IPS-15b (cell line): ENCODE results near the gene CHMP2A.
"Not testable (repeated sequence)": the region's sequence is repeated elsewhere in the genome, so short reads cannot be mapped to it uniquely, and the experiment has no call there.

Experiments used
- H3K27me3 ChIP-seq: one replicate; pipeline ENCODE4 v1.6.1; 2013; ENCODE audit warnings: low read length; ENCODE audit not compliant: control insufficient read depth, insufficient read depth
- H3K36me3 ChIP-seq: one replicate; pipeline ENCODE4 v1.6.1; 2013; ENCODE audit warnings: low read length; ENCODE audit not compliant: control insufficient read depth, insufficient read depth
- H3K4me1 ChIP-seq: one replicate; pipeline ENCODE4 v1.6.1; 2013; ENCODE audit warnings: mild to moderate bottlenecking, low read length; ENCODE audit not compliant: control insufficient read depth, insufficient read depth
- H3K4me3 ChIP-seq: one replicate; pipeline ENCODE4 v1.5.1; 2013; ENCODE audit warnings: low read depth, low read length
- H3K9ac ChIP-seq: one replicate; pipeline ENCODE4 v1.6.1; 2013; ENCODE audit warnings: low read depth, mild to moderate bottlenecking, low read length
- H3K9me3 ChIP-seq: one replicate; pipeline ENCODE4 v1.6.1; 2013; ENCODE audit warnings: mild to moderate bottlenecking, low read length; ENCODE audit not compliant: control insufficient read depth, insufficient read depth

The CHMP2A gene

GRCh38 chr19:58554494-58555368, at the start of gene CHMP2A:
Gene CHMP2A, minus strand, starts transcription at chr19:58555105. Its CDS starts 893 bp downstream, at chr19:58554212.
- Histone ChIP-seq H3K4me3 (peak within 1 kb of the TSS; percentile 97), H3K9me3 (no peaks in the 10 kb centered on the region), H3K9ac (peak within 1 kb of the TSS; percentile 97), H3K27me3 (no peaks in the 10 kb centered on the region), H3K4me1 (peaks cover 4% of the 10 kb centered on the region), H3K36me3 (peaks cover 38% of the 10 kb centered on the region)

GRCh38 chr19:58586133-58586765, 31.3 kb upstream of the CHMP2A start:
- H3K9ac ChIP-seq: no peak overlapping the region

GRCh38 chr19:58585442-58586132, 30.7 kb upstream of the CHMP2A start:
- no peak overlapping the region for H3K9ac ChIP-seq
- no peaks in the 10 kb centered on the region for H3K27me3 ChIP-seq
- H3K36me3 ChIP-seq: peaks cover 10% of the 10 kb centered on the region
- H3K4me1 ChIP-seq: peaks cover 2% of the 10 kb centered on the region
- H3K9me3 ChIP-seq: no peaks in the 10 kb centered on the region
- no peak overlapping the region for H3K4me3 ChIP-seq

More at GRCh38 chr19:58586133-58586765, 31.3 kb upstream of the CHMP2A start:
- H3K9me3 ChIP-seq: no peaks in the 10 kb centered on the region
- H3K4me1 ChIP-seq: no peaks in the 10 kb centered on the region
- no peaks in the 10 kb centered on the region for H3K27me3 ChIP-seq
- no peak overlapping the region for H3K4me3 ChIP-seq
- H3K36me3 ChIP-seq: peaks cover 10% of the 10 kb centered on the region

- peaks cover 10% of the 10 kb centered on the region for H3K36me3 ChIP-seq
- H3K4me3 ChIP-seq: no peak overlapping the region
- H3K27me3 ChIP-seq: no peaks in the 10 kb centered on the region
- no peaks in the 10 kb centered on the region for H3K9me3 ChIP-seq
- H3K4me1 ChIP-seq: peaks cover 2% of the 10 kb centered on the region
- no peak overlapping the region for H3K9ac ChIP-seq
Measured at GRCh38 chr19:58584498-58585441, 29.9 kb upstream of the CHMP2A start.

GRCh38 chr19:58582985-58583384, 28.1 kb upstream of the CHMP2A start:
- Histone ChIP-seq H3K4me1 (peaks cover 2% of the 10 kb centered on the region), H3K9ac (no peak overlapping the region), H3K9me3 (no peaks in the 10 kb centered on the region), H3K36me3 (peaks cover 10% of the 10 kb centered on the region), H3K27me3 (no peaks in the 10 kb centered on the region), H3K4me3 (no peak overlapping the region)

- H3K9me3 ChIP-seq: no peaks in the 10 kb centered on the region
- H3K4me3 ChIP-seq: no peak overlapping the region
- no peaks in the 10 kb centered on the region for H3K27me3 ChIP-seq
- H3K9ac ChIP-seq: peak overlapping the region; percentile 41
- H3K36me3 ChIP-seq: peaks cover 10% of the 10 kb centered on the region
- peaks cover 2% of the 10 kb centered on the region for H3K4me1 ChIP-seq
Measured at GRCh38 chr19:58581227-58582141, 26.6 kb upstream of the CHMP2A start.

GRCh38 chr19:58579473-58580142, 24.7 kb upstream of the CHMP2A start:
- peaks cover 2% of the 10 kb centered on the region for H3K4me1 ChIP-seq
- no peaks in the 10 kb centered on the region for H3K9me3 ChIP-seq
- H3K27me3 ChIP-seq: no peaks in the 10 kb centered on the region
- no peak overlapping the region for H3K9ac ChIP-seq
- no peak overlapping the region for H3K4me3 ChIP-seq
- H3K36me3 ChIP-seq: peaks cover 10% of the 10 kb centered on the region

GRCh38 chr19:58578012-58578925, 23.4 kb upstream of the CHMP2A start:
- Histone ChIP-seq H3K9ac (no peak overlapping the region), H3K9me3 (no peaks in the 10 kb centered on the region), H3K36me3 (peaks cover 9% of the 10 kb centered on the region), H3K27me3 (no peaks in the 10 kb centered on the region), H3K4me1 (peaks cover 8% of the 10 kb centered on the region), H3K4me3 (no peak overlapping the region)

GRCh38 chr19:58577581-58577980, 22.7 kb upstream of the CHMP2A start:
- not testable (repeated sequence) for H3K9ac ChIP-seq, H3K9me3 ChIP-seq, H3K4me3 ChIP-seq, H3K27me3 ChIP-seq, H3K36me3 ChIP-seq, H3K4me1 ChIP-seq
